A549 (cell line): ENCODE data around the gene ITIH3.
A peak's percentile ranks its signal among the peaks of the same experiment; 100 is the strongest.

Experiments
- CTCF ChIP-seq: fragments of >200 bp; sonication (Bioruptor Twin); formaldehyde crosslinking; IDR thresholded peaks from 3 replicates; pipeline ENCODE4 v1.5.1; 2016
- EHMT2 ChIP-seq: fragments of 200-600 bp; sonication (generic); IDR thresholded peaks from 2 replicates; pipeline ENCODE4 v1.6.1; 2016; ENCODE audit warnings: antibody characterized with exemption, low read depth, mild to moderate bottlenecking, moderate library complexity
- EP300 ChIP-seq, 2 experiments: fragments of >200 bp; sonication (Bioruptor Twin); formaldehyde crosslinking; IDR thresholded peaks; 2 replicates in 1 of 2; 3 replicates in 1 of 2; pipeline ENCODE4 v1.6.1; 2016 to 2017
- ESRRA ChIP-seq: fragments of 150-350 bp; IDR thresholded peaks from 2 replicates; pipeline ENCODE4 v1.6.1; 2014; ENCODE audit warnings: mild to moderate bottlenecking, low read length, borderline replicate concordance
- PHF8 ChIP-seq: fragments of 200-600 bp; sonication (generic); IDR thresholded peaks from 2 replicates; pipeline ENCODE4 v1.6.1; 2016; ENCODE audit warnings: low read depth, mild to moderate bottlenecking, antibody characterized with exemption, moderate library complexity, borderline replicate concordance
- POLR2AphosphoS2 ChIP-seq: conservative IDR thresholded peaks from 2 replicates; pipeline ENCODE4 v1.6.1; 2012; ENCODE audit warnings: low read length, improper control_type of control experiment, inconsistent platforms
- RCOR1 ChIP-seq: fragments of 150-350 bp; IDR thresholded peaks from 2 replicates; pipeline ENCODE4 v1.6.1; 2014; ENCODE audit warnings: antibody characterized with exemption, low read length, low read depth
- SMC3 ChIP-seq: fragments of >200 bp; sonication (Bioruptor Twin); formaldehyde crosslinking; IDR thresholded peaks from 3 replicates; pipeline ENCODE4 v1.6.1; 2018; ENCODE audit warnings: inconsistent platforms
- SREBF2 ChIP-seq: fragments of 450-650 bp; IDR thresholded peaks from 2 replicates; pipeline ENCODE4 v1.6.1; 2014; ENCODE audit warnings: mild to moderate bottlenecking, moderate library complexity
- TF ChIP-seq, protein P1 (sequence below): fragments of 450-650 bp; IDR thresholded peaks from 2 replicates; pipeline ENCODE4 v1.6.1; 2014; ENCODE audit warnings: antibody characterized with exemption
- TF ChIP-seq, protein P2 (sequence below): fragments of 200-600 bp; sonication (generic); IDR thresholded peaks from 2 replicates; pipeline ENCODE4 v1.6.1; 2016; ENCODE audit warnings: antibody characterized with exemption, mild to moderate bottlenecking, moderate library complexity

DNA sequence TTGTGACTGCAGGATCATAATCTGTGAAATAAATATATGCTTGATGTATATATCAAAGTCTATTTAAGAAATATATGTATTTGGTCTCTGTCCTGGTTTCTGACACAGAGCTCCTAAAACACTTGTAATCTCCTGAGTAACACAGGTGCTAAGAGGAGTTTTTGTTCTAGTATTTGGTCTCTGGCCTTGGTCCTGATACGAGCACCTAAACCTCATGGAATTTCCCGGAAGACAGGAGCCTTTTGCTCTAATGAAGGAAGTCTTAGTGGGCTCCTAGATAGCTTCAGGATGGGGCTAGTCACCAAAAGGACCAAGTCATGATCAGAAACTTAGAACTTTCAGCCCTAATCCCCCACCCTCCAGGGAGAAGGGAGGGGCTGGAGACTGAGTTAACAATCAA is 59.4 kb downstream of the ITIH3 start:
- no peak for TF ChIP-seq CTCF
- TF ChIP-seq, protein P1, sequence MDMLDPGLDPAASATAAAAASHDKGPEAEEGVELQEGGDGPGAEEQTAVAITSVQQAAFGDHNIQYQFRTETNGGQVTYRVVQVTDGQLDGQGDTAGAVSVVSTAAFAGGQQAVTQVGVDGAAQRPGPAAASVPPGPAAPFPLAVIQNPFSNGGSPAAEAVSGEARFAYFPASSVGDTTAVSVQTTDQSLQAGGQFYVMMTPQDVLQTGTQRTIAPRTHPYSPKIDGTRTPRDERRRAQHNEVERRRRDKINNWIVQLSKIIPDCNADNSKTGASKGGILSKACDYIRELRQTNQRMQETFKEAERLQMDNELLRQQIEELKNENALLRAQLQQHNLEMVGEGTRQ = no peak
- TF ChIP-seq SMC3 = no peak
- no peak for TF ChIP-seq POLR2AphosphoS2
- no peak for TF ChIP-seq RCOR1
- TF ChIP-seq EHMT2 = no peak
- TF ChIP-seq, protein P2, sequence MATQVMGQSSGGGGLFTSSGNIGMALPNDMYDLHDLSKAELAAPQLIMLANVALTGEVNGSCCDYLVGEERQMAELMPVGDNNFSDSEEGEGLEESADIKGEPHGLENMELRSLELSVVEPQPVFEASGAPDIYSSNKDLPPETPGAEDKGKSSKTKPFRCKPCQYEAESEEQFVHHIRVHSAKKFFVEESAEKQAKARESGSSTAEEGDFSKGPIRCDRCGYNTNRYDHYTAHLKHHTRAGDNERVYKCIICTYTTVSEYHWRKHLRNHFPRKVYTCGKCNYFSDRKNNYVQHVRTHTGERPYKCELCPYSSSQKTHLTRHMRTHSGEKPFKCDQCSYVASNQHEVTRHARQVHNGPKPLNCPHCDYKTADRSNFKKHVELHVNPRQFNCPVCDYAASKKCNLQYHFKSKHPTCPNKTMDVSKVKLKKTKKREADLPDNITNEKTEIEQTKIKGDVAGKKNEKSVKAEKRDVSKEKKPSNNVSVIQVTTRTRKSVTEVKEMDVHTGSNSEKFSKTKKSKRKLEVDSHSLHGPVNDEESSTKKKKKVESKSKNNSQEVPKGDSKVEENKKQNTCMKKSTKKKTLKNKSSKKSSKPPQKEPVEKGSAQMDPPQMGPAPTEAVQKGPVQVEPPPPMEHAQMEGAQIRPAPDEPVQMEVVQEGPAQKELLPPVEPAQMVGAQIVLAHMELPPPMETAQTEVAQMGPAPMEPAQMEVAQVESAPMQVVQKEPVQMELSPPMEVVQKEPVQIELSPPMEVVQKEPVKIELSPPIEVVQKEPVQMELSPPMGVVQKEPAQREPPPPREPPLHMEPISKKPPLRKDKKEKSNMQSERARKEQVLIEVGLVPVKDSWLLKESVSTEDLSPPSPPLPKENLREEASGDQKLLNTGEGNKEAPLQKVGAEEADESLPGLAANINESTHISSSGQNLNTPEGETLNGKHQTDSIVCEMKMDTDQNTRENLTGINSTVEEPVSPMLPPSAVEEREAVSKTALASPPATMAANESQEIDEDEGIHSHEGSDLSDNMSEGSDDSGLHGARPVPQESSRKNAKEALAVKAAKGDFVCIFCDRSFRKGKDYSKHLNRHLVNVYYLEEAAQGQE = peak; percentile 76
- no peak for TF ChIP-seq EP300 (IDR thresholded peaks at IDR 0.05)
- TF ChIP-seq SREBF2 = no peak
- no peak for TF ChIP-seq ESRRA
- TF ChIP-seq PHF8 = no peak
